Endothelial cell of umbilical vein (primary cell): ENCODE data around the gene POLR2B. TPM values are rescaled to one million over a fixed set of nuclear protein-coding genes. Genes with fewer than 3 reads are reported as not detected.

ENCODE experiments used
- BruUV-seq: library from RNA; stranded (reverse); fragments of 400-500 nt; replicated peaks from 2 replicates; lab custom pipeline; 2021; lab: Mats Ljungman, UMichigan
- CTCF ChIA-PET: fragments of 300-600, 350-600 bp; sonication (Branson Sonifier 250); formaldehyde crosslinking; loops from one replicate; lab custom pipeline; 2021; ENCODE audit warnings: antibody characterized with exemption, inconsistent platforms; lab: Charles Lee
- POLR2A ChIA-PET: fragments of 300-600, 350-600 bp; sonication (Branson Sonifier 250); formaldehyde crosslinking; loops from one replicate; lab custom pipeline; 2021; ENCODE audit warnings: antibody characterized with exemption, inconsistent platforms; lab: Charles Lee
- DNase-seq: peaks from one replicate; pipeline ENCODE4 v3.0.0-alpha.2; 2011; ENCODE audit warnings: low read depth, low spot score
- FAIRE-seq: peaks from 2 replicates; lab custom pipeline; 2011; peaks lifted over from hg19 to GRCh38; lab: Jason Lieb, UNC
- H2AFZ ChIP-seq: 2 replicates; pipeline ENCODE4 v1.6.0; 2012; ENCODE audit warnings: low read depth, low read length, control low read depth, inconsistent platforms
- H3K27ac ChIP-seq: 2 replicates; pipeline ENCODE4 v1.5.1; 2011; ENCODE audit warnings: low read depth, mild to moderate bottlenecking, control low read depth, low read length, moderate library complexity; ENCODE audit not compliant: insufficient read depth
- H3K27me3 ChIP-seq, 2 experiments: 2 replicates each; pipeline versions ENCODE4 v1.6.0 to v1.6.1; 2011; ENCODE audit warnings: low read length in 2 of 2, mixed read lengths in 1 of 2; ENCODE audit not compliant: control insufficient read depth in 2 of 2, insufficient read depth in 2 of 2
- H3K36me3 ChIP-seq, 2 experiments: 2 replicates in 1 of 2; 3 replicates in 1 of 2; pipeline ENCODE4 v1.5.1; 2011; ENCODE audit warnings: low read length in 2 of 2, mild to moderate bottlenecking in 1 of 2, moderate library complexity in 1 of 2; ENCODE audit not compliant: control insufficient read depth in 2 of 2, insufficient read depth in 2 of 2; ENCODE audit errors: extremely low read depth in 1 of 2
- H3K4me1 ChIP-seq: 3 replicates; pipeline ENCODE4 v1.5.1; 2011; ENCODE audit warnings: mild to moderate bottlenecking, low read length; ENCODE audit not compliant: control insufficient read depth, insufficient read depth; ENCODE audit errors: extremely low read depth
- H3K4me2 ChIP-seq: 2 replicates; pipeline ENCODE4 v1.6.1; 2011; ENCODE audit warnings: low read length, control low read depth, mixed read lengths; ENCODE audit not compliant: insufficient read depth
- H3K4me3 ChIP-seq, 3 experiments: fragments of 200-600 bp in 1 of 3; sonication (generic), shearing (Covaris generic) in 1 of 3; replicated peaks in 1 of 3; 2 replicates each; pipeline ENCODE4 v1.5.1; 2011 to 2016; ENCODE audit warnings: control low read depth in 3 of 3, low read length in 3 of 3, mild to moderate bottlenecking in 2 of 3, inconsistent platforms in 1 of 3, low read depth in 1 of 3, moderate library complexity in 1 of 3; ENCODE audit not compliant: insufficient read depth in 1 of 3
- H3K79me2 ChIP-seq: 2 replicates; pipeline ENCODE4 v1.6.0; 2012; ENCODE audit warnings: low read length, inconsistent platforms; ENCODE audit not compliant: control insufficient read depth, insufficient read depth
- H3K9ac ChIP-seq: replicated peaks from 2 replicates; pipeline ENCODE3; 2011; ENCODE audit warnings: low read length, control low read depth; ENCODE audit not compliant: insufficient read depth; ENCODE audit errors: extremely low read depth
- H3K9me1 ChIP-seq: replicated peaks from 3 replicates; pipeline ENCODE4 v1.6.0; 2011; ENCODE audit warnings: mild to moderate bottlenecking, low read length; ENCODE audit not compliant: control insufficient read depth, insufficient read depth; ENCODE audit errors: extremely low read depth
- H3K9me3 ChIP-seq: replicated peaks from 2 replicates; pipeline ENCODE4 v1.5.1; 2012; ENCODE audit warnings: low read length, inconsistent platforms; ENCODE audit not compliant: control insufficient read depth, insufficient read depth
- H4K20me1 ChIP-seq: replicated peaks from 2 replicates; pipeline ENCODE3; 2011; ENCODE audit warnings: mild to moderate bottlenecking, low read length; ENCODE audit not compliant: control insufficient read depth, insufficient read depth; ENCODE audit errors: extremely low read depth
- CTCF ChIP-seq, 2 donors: IDR thresholded peaks; 1 replicate in 1 of 2; 2 replicates in 1 of 2; pipeline ENCODE4 v1.5.1; 2011; ENCODE audit warnings: low read length in 2 of 2, mild to moderate bottlenecking in 2 of 2, moderate library complexity in 2 of 2, control low read depth in 1 of 2, inconsistent platforms in 1 of 2, low read depth in 1 of 2; ENCODE audit not compliant: insufficient read depth in 1 of 2; ENCODE audit errors: extremely low read depth in 1 of 2
- EZH2 ChIP-seq: IDR thresholded peaks from 2 replicates; pipeline ENCODE4 v1.6.1; 2012; ENCODE audit warnings: borderline replicate concordance, low read depth, mild to moderate bottlenecking, moderate library complexity, low read length, inconsistent platforms; ENCODE audit not compliant: severe bottlenecking
- GATA2 ChIP-seq: IDR thresholded peaks from 2 replicates; pipeline ENCODE4 v1.7.0; 2011; ENCODE audit warnings: low read depth, mild to moderate bottlenecking, moderate library complexity, mixed read lengths, low read length; ENCODE audit not compliant: insufficient read length, insufficient read depth
- JUN ChIP-seq: IDR thresholded peaks from 2 replicates; pipeline ENCODE4 v1.6.1; 2011; ENCODE audit warnings: borderline replicate concordance, low read depth; ENCODE audit not compliant: insufficient read length, insufficient read depth
- MYC ChIP-seq: IDR thresholded peaks from one replicate; pipeline ENCODE4 v1.6.1; 2011; ENCODE audit warnings: mild to moderate bottlenecking, low read depth, low read length
- POLR2A ChIP-seq: IDR thresholded peaks from 2 replicates; pipeline ENCODE4 v1.6.1; 2012; ENCODE audit warnings: low read depth, mild to moderate bottlenecking, control low read depth, low read length
- POLR2AphosphoS5 ChIP-seq: IDR thresholded peaks from 2 replicates; pipeline ENCODE4 v1.6.1; 2012; ENCODE audit warnings: low read depth, mild to moderate bottlenecking, control low read depth, low read length, moderate library complexity; ENCODE audit not compliant: insufficient read depth
- dilution Hi-C: fragments of 300-500 bp; cut with MboI; formaldehyde crosslinking; loops from one replicate; pipeline ENCODE4 v1.15.0; 2019; ENCODE audit warnings: low sequenced_read_pairs; ENCODE audit not compliant: extremely low pct_ligation_motif_present
- intact Hi-C: fragments of 100-400 bp; cut with micrococcal nuclease; formaldehyde crosslinking; loops from one replicate; pipeline ENCODE4 v1.10.0; 2022
- polyA plus RNA-seq, 4 experiments: library from polyadenylated mRNA; depleted of rRNA in 3 of 4; stranded (reverse) in 3 of 4; unstranded in 1 of 4; fragments of >200 nt; gene quantifications; 2 replicates each; pipeline versions ENCODE4 v1.2.1 to v1.2.3, GENCODE V29; 2011 to 2012; ENCODE audit warnings: missing spikeins in 1 of 4
- total RNA-seq: library from RNA; stranded (reverse); gene quantifications from 2 replicates; pipeline ENCODE4 v1.2.3, GENCODE V29; 2021
- TF ChIP-seq, protein P1 (sequence below): IDR thresholded peaks from 2 replicates; pipeline ENCODE4 v1.6.1; 2011; ENCODE audit not compliant: insufficient read depth, insufficient read length

The POLR2B gene
- total and polyA plus RNA-seq, 2 donors (not counting 3 experiments of a cell fraction or from before 2014, with no cell fraction given), result 75.5 to 148 TPM

GRCh38 chr4:56961107-56961500 lies 17.6 kb upstream of the POLR2B start:
- Histone ChIP-seq H3K36me3 (peaks cover 0 to 4% of the 10 kb centered on the region in 2 experiments), H3K9ac (no peak overlapping the region), H3K4me3 (no peak overlapping the region), H3K9me3 (no peaks in the 10 kb centered on the region), H3K27ac (no peak overlapping the region), H3K4me1 (peaks cover 9% of the 10 kb centered on the region), H3K4me2 (no peak overlapping the region), H4K20me1 (no peaks in the 10 kb centered on the region), H3K79me2 (no peaks in the 10 kb centered on the region), H3K27me3 (no peaks in the 10 kb centered on the region), H3K9me1 (no peaks in the 10 kb centered on the region), H2AFZ (no peak overlapping the region)
- BruUV-seq, result no TSS peak
- dilution Hi-C loops, result no loop called here
- TF ChIP-seq JUN (no peak), POLR2AphosphoS5 (no peak), CTCF (IDR thresholded peaks at IDR 0.05; ENCODE audit: extremely low read depth in 1 of 2, insufficient read depth in 1 of 2, low read depth in 1 of 2, low read length in 2 of 2) (no peak), GATA2 (no peak), MYC (no peak), POLR2A (no peak), EZH2 (no peak)
- TF ChIP-seq, protein P1, sequence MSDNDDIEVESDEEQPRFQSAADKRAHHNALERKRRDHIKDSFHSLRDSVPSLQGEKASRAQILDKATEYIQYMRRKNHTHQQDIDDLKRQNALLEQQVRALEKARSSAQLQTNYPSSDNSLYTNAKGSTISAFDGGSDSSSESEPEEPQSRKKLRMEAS, result no peak
- no peak for FAIRE-seq
- intact Hi-C loops, result no loop called here
- POLR2A ChIA-PET, result interaction anchor here (1.2 kb wide), 1 partner anchor 17 kb away, joined by 3 read pairs; the partner anchor contains the start of gene NOA1
- CTCF ChIA-PET, result interaction anchor here (0.5 to 2.0 kb wide), 13 partner anchors 8 to 125 kb away, joined by 3 to 17 read pairs (median 5); partner anchors contain the start of genes NOA1 and REST
- DNase-seq, result no peak
